Measurements from ENCODE around the gene OGFOD2. TPM values are rescaled to one million over a fixed set of nuclear protein-coding genes. Genes with fewer than 3 reads are reported as not detected.
"Not testable (repeated sequence)": the region's sequence is repeated elsewhere in the genome, so short reads cannot be mapped to it uniquely, and the experiment has no call there.

The OGFOD2 gene
- total and polyA plus RNA-seq, 9 of the 15 experiments (the other 6 are each of a cell fraction or from before 2014, with no cell fraction given), result 1.4 to 111 (median 18.5) TPM

GRCh38 chr12:123014473-123014872, 39.4 kb downstream of the OGFOD2 start:
- H4K20me1 ChIP-seq (replicated peaks; ENCODE audit: control insufficient read depth, insufficient read depth, low read length); H3K4me3 ChIP-seq; POLR2A ChIA-PET; intact Hi-C loops (cut with micrococcal nuclease); H3K9me1 ChIP-seq (ENCODE audit: control insufficient read depth, insufficient read depth, low read length); BruUV-seq (replicated peaks); H3K27me3 ChIP-seq (ENCODE audit: control insufficient read depth in 2 of 2, insufficient read depth in 2 of 2, low read length in 2 of 2); ATAC-seq; H3K4me2 ChIP-seq (ENCODE audit: insufficient read depth, low read length); CTCF ChIA-PET (ENCODE audit: low intra/inter-chr PET ratio); H3K9ac ChIP-seq (ENCODE audit: insufficient read depth in 1 of 2, low read depth in 2 of 2, low read length in 2 of 2); H2AFZ ChIP-seq (ENCODE audit: low read depth, low read length); H3K36me3 ChIP-seq (ENCODE audit: control insufficient read depth, insufficient read depth, low read length); in situ Hi-C loops (cut with MboI); H3K9me3 ChIP-seq (replicated peaks; ENCODE audit: control insufficient read depth, insufficient read depth, low read depth, low read length); DNase-seq (ENCODE audit: extremely low read depth in 1 of 4, low spot score in 3 of 4); H3K4me1 ChIP-seq (replicated peaks in 1 of 2; ENCODE audit: control insufficient read depth in 2 of 2, insufficient read depth in 2 of 2, low read length in 2 of 2); FAIRE-seq; H3K79me2 ChIP-seq (ENCODE audit: control insufficient read depth, insufficient read depth, low read length); H3K27ac ChIP-seq (ENCODE audit: extremely low read depth, low read depth, low read length): not testable (repeated sequence)
- WGBS (ENCODE audit: insufficient coverage, low coverage, missing lambda C conversion rate), result 71% methylated on average over 4 of the region's 4 CpGs

- no peaks in the 10 kb centered on the region for H3K9me3 ChIP-seq (replicated peaks; ENCODE audit: control insufficient read depth, insufficient read depth, low read depth, low read length)
- no peaks in the 10 kb centered on the region for H3K9me1 ChIP-seq (ENCODE audit: control insufficient read depth, insufficient read depth, low read length)
- ChIA-PET POLR2A (no interaction called here), CTCF (ENCODE audit: low intra/inter-chr PET ratio) (no interaction called here)
- ATAC-seq (no peak), FAIRE-seq (no peak), DNase-seq (ENCODE audit: extremely low read depth in 1 of 4, low spot score in 3 of 4) (no peak)
- H3K4me3 ChIP-seq, result no peak overlapping the region
- no peaks in the 10 kb centered on the region for H3K27me3 ChIP-seq (ENCODE audit: control insufficient read depth in 2 of 2, insufficient read depth in 2 of 2, low read length in 2 of 2)
- TF ChIP-seq HMGN3 (IDR thresholded peaks at IDR 0.05; ENCODE audit: borderline replicate concordance, extremely low read depth, insufficient read length, low read depth, low read length), result no peak
- TF ChIP-seq ZNF24 (IDR thresholded peaks at IDR 0.05), result no peak
- TF ChIP-seq SP2 (IDR thresholded peaks at IDR 0.05; ENCODE audit: extremely low read depth, low read depth, low read length, poor library complexity, severe bottlenecking), result no peak
- TF ChIP-seq TBP (optimal IDR thresholded peaks at IDR 0.05; ENCODE audit: low read depth, low read length), result no peak
- no peak for TF ChIP-seq BRCA1 (IDR thresholded peaks at IDR 0.05)
- TF ChIP-seq BRCA1 (CRISPR knock-in tag; IDR thresholded peaks at IDR 0.05), result no peak
- no peak for TF ChIP-seq KLF1 (tag; IDR thresholded peaks at IDR 0.05)
- TF ChIP-seq CREB3 (tag; conservative IDR thresholded peaks at IDR 0.05; ENCODE audit: low read depth), result no peak
- no peak for TF ChIP-seq PML (IDR thresholded peaks at IDR 0.05; ENCODE audit: low read length)
- TF ChIP-seq YBX1 (IDR thresholded peaks at IDR 0.05), result no peak
- TF ChIP-seq DMBX1 (CRISPR knock-in tag; IDR thresholded peaks at IDR 0.05; ENCODE audit: borderline replicate concordance), result no peak
- TF ChIP-seq ZNF174 (CRISPR knock-in tag; IDR thresholded peaks at IDR 0.05), result no peak
- TF ChIP-seq THRA (IDR thresholded peaks at IDR 0.05), result no peak
- TF ChIP-seq RCOR1 (IDR thresholded peaks at IDR 0.05; ENCODE audit: borderline replicate concordance in 1 of 2, low read depth in 2 of 2, low read length in 2 of 2), result no peak
- TF ChIP-seq NEUROD1 (IDR thresholded peaks at IDR 0.05; ENCODE audit: borderline replicate concordance, low read depth, low read length, partially characterized antibody), result no peak
- no peak for TF ChIP-seq FIP1L1 (IDR thresholded peaks at IDR 0.05; ENCODE audit: low read depth, low read length, poor library complexity, severe bottlenecking)
- H3K4me2 ChIP-seq (ENCODE audit: insufficient read depth, low read length), result no peak overlapping the region
- no TSS peak for BruUV-seq (replicated peaks)
- no peak overlapping the region for H3K27ac ChIP-seq (ENCODE audit: extremely low read depth, low read depth, low read length)
- H3K36me3 ChIP-seq (ENCODE audit: control insufficient read depth, insufficient read depth, low read length), result no peaks in the 10 kb centered on the region
- H3K4me1 ChIP-seq (replicated peaks in 1 of 2; ENCODE audit: control insufficient read depth in 2 of 2, insufficient read depth in 2 of 2, low read length in 2 of 2), result peaks cover 20 to 25% of the 10 kb centered on the region in 2 experiments; a peak in 4 of 5 replicates
- H3K79me2 ChIP-seq (ENCODE audit: control insufficient read depth, insufficient read depth, low read length), result no peaks in the 10 kb centered on the region
- in situ Hi-C loops (cut with MboI), result no loop called here
- WGBS (ENCODE audit: insufficient coverage, low coverage, missing lambda C conversion rate), result no CpG with 5 or more reads among the region's 1 CpG
- intact Hi-C loops (cut with micrococcal nuclease), result no loop called here
- no peak overlapping the region for H2AFZ ChIP-seq (ENCODE audit: low read depth, low read length)
- 0 out of 2 replicates have a peak, but pooled peaks cover 4% of the 10 kb centered on the region for H4K20me1 ChIP-seq (replicated peaks; ENCODE audit: control insufficient read depth, insufficient read depth, low read length)
- H3K9ac ChIP-seq (ENCODE audit: insufficient read depth in 1 of 2, low read depth in 2 of 2, low read length in 2 of 2), result no peak overlapping the region
Observed at GRCh38 chr12:123017753-123018152, 42.7 kb downstream of the OGFOD2 start.

Measured in K562 (cell line).